Endothelial cell of umbilical vein (primary cell): ENCODE data around the gene VCL. TPM values are rescaled to one million over a fixed set of nuclear protein-coding genes. Genes with fewer than 3 reads are reported as not detected.

Experiments used
- BruUV-seq: library from RNA; stranded (reverse); fragments of 400-500 nt; replicated peaks from 2 replicates; lab custom pipeline; 2021; lab: Mats Ljungman, UMichigan
- CTCF ChIA-PET: fragments of 300-600, 350-600 bp; sonication (Branson Sonifier 250); formaldehyde crosslinking; loops from one replicate; lab custom pipeline; 2021; ENCODE audit warnings: antibody characterized with exemption, inconsistent platforms; lab: Charles Lee
- POLR2A ChIA-PET: fragments of 300-600, 350-600 bp; sonication (Branson Sonifier 250); formaldehyde crosslinking; loops from one replicate; lab custom pipeline; 2021; ENCODE audit warnings: antibody characterized with exemption, inconsistent platforms; lab: Charles Lee
- DNase-seq: peaks from one replicate; pipeline ENCODE4 v3.0.0-alpha.2; 2011; ENCODE audit warnings: low read depth, low spot score
- FAIRE-seq: peaks from 2 replicates; lab custom pipeline; 2011; peaks lifted over from hg19 to GRCh38; lab: Jason Lieb, UNC
- H2AFZ ChIP-seq: 2 replicates; pipeline ENCODE4 v1.6.0; 2012; ENCODE audit warnings: low read depth, low read length, control low read depth, inconsistent platforms
- H3K27ac ChIP-seq: 2 replicates; pipeline ENCODE4 v1.5.1; 2011; ENCODE audit warnings: low read depth, mild to moderate bottlenecking, control low read depth, low read length, moderate library complexity; ENCODE audit not compliant: insufficient read depth
- H3K27me3 ChIP-seq, 2 experiments: 2 replicates each; pipeline versions ENCODE4 v1.6.0 to v1.6.1; 2011; ENCODE audit warnings: low read length in 2 of 2, mixed read lengths in 1 of 2; ENCODE audit not compliant: control insufficient read depth in 2 of 2, insufficient read depth in 2 of 2
- H3K36me3 ChIP-seq, 2 experiments: 2 replicates in 1 of 2; 3 replicates in 1 of 2; pipeline ENCODE4 v1.5.1; 2011; ENCODE audit warnings: low read length in 2 of 2, mild to moderate bottlenecking in 1 of 2, moderate library complexity in 1 of 2; ENCODE audit not compliant: control insufficient read depth in 2 of 2, insufficient read depth in 2 of 2; ENCODE audit errors: extremely low read depth in 1 of 2
- H3K4me1 ChIP-seq: 3 replicates; pipeline ENCODE4 v1.5.1; 2011; ENCODE audit warnings: mild to moderate bottlenecking, low read length; ENCODE audit not compliant: control insufficient read depth, insufficient read depth; ENCODE audit errors: extremely low read depth
- H3K4me2 ChIP-seq: 2 replicates; pipeline ENCODE4 v1.6.1; 2011; ENCODE audit warnings: low read length, control low read depth, mixed read lengths; ENCODE audit not compliant: insufficient read depth
- H3K4me3 ChIP-seq, 3 experiments: fragments of 200-600 bp in 1 of 3; sonication (generic), shearing (Covaris generic) in 1 of 3; replicated peaks in 1 of 3; 2 replicates each; pipeline ENCODE4 v1.5.1; 2011 to 2016; ENCODE audit warnings: control low read depth in 3 of 3, low read length in 3 of 3, mild to moderate bottlenecking in 2 of 3, inconsistent platforms in 1 of 3, low read depth in 1 of 3, moderate library complexity in 1 of 3; ENCODE audit not compliant: insufficient read depth in 1 of 3
- H3K79me2 ChIP-seq: 2 replicates; pipeline ENCODE4 v1.6.0; 2012; ENCODE audit warnings: low read length, inconsistent platforms; ENCODE audit not compliant: control insufficient read depth, insufficient read depth
- H3K9ac ChIP-seq: replicated peaks from 2 replicates; pipeline ENCODE3; 2011; ENCODE audit warnings: low read length, control low read depth; ENCODE audit not compliant: insufficient read depth; ENCODE audit errors: extremely low read depth
- H3K9me1 ChIP-seq: replicated peaks from 3 replicates; pipeline ENCODE4 v1.6.0; 2011; ENCODE audit warnings: mild to moderate bottlenecking, low read length; ENCODE audit not compliant: control insufficient read depth, insufficient read depth; ENCODE audit errors: extremely low read depth
- H3K9me3 ChIP-seq: replicated peaks from 2 replicates; pipeline ENCODE4 v1.5.1; 2012; ENCODE audit warnings: low read length, inconsistent platforms; ENCODE audit not compliant: control insufficient read depth, insufficient read depth
- H4K20me1 ChIP-seq: replicated peaks from 2 replicates; pipeline ENCODE3; 2011; ENCODE audit warnings: mild to moderate bottlenecking, low read length; ENCODE audit not compliant: control insufficient read depth, insufficient read depth; ENCODE audit errors: extremely low read depth
- CTCF ChIP-seq, 2 donors: IDR thresholded peaks; 1 replicate in 1 of 2; 2 replicates in 1 of 2; pipeline ENCODE4 v1.5.1; 2011; ENCODE audit warnings: low read length in 2 of 2, mild to moderate bottlenecking in 2 of 2, moderate library complexity in 2 of 2, control low read depth in 1 of 2, inconsistent platforms in 1 of 2, low read depth in 1 of 2; ENCODE audit not compliant: insufficient read depth in 1 of 2; ENCODE audit errors: extremely low read depth in 1 of 2
- EZH2 ChIP-seq: IDR thresholded peaks from 2 replicates; pipeline ENCODE4 v1.6.1; 2012; ENCODE audit warnings: borderline replicate concordance, low read depth, mild to moderate bottlenecking, moderate library complexity, low read length, inconsistent platforms; ENCODE audit not compliant: severe bottlenecking
- FOS ChIP-seq: IDR thresholded peaks from 2 replicates; pipeline ENCODE4 v1.6.1; 2011; ENCODE audit warnings: mild to moderate bottlenecking, low read length, moderate library complexity, borderline replicate concordance; ENCODE audit not compliant: insufficient read depth
- GATA2 ChIP-seq: IDR thresholded peaks from 2 replicates; pipeline ENCODE4 v1.7.0; 2011; ENCODE audit warnings: low read depth, mild to moderate bottlenecking, moderate library complexity, mixed read lengths, low read length; ENCODE audit not compliant: insufficient read length, insufficient read depth
- JUN ChIP-seq: IDR thresholded peaks from 2 replicates; pipeline ENCODE4 v1.6.1; 2011; ENCODE audit warnings: borderline replicate concordance, low read depth; ENCODE audit not compliant: insufficient read length, insufficient read depth
- MAX ChIP-seq: IDR thresholded peaks from 2 replicates; pipeline ENCODE4 v1.6.1; 2011; ENCODE audit not compliant: insufficient read depth, insufficient read length
- MYC ChIP-seq: IDR thresholded peaks from one replicate; pipeline ENCODE4 v1.6.1; 2011; ENCODE audit warnings: mild to moderate bottlenecking, low read depth, low read length
- POLR2A ChIP-seq: IDR thresholded peaks from 2 replicates; pipeline ENCODE4 v1.6.1; 2012; ENCODE audit warnings: low read depth, mild to moderate bottlenecking, control low read depth, low read length
- POLR2AphosphoS5 ChIP-seq: IDR thresholded peaks from 2 replicates; pipeline ENCODE4 v1.6.1; 2012; ENCODE audit warnings: low read depth, mild to moderate bottlenecking, control low read depth, low read length, moderate library complexity; ENCODE audit not compliant: insufficient read depth
- dilution Hi-C: fragments of 300-500 bp; cut with MboI; formaldehyde crosslinking; loops from one replicate; pipeline ENCODE4 v1.15.0; 2019; ENCODE audit warnings: low sequenced_read_pairs; ENCODE audit not compliant: extremely low pct_ligation_motif_present
- intact Hi-C: fragments of 100-400 bp; cut with micrococcal nuclease; formaldehyde crosslinking; loops from one replicate; pipeline ENCODE4 v1.10.0; 2022
- polyA plus RNA-seq, 4 experiments: library from polyadenylated mRNA; depleted of rRNA in 3 of 4; stranded (reverse) in 3 of 4; unstranded in 1 of 4; fragments of >200 nt; gene quantifications; 2 replicates each; pipeline versions ENCODE4 v1.2.1 to v1.2.3, GENCODE V29; 2011 to 2012; ENCODE audit warnings: missing spikeins in 1 of 4
- total RNA-seq: library from RNA; stranded (reverse); gene quantifications from 2 replicates; pipeline ENCODE4 v1.2.3, GENCODE V29; 2021

Gene VCL
- total and polyA plus RNA-seq, 2 donors (not counting 3 experiments of a cell fraction or from before 2014, with no cell fraction given) = 95.4 to 231 TPM

GRCh38 chr10:74076961-74077360 lies 79.0 kb downstream of the VCL start:
- dilution Hi-C loops = no loop called here
- POLR2A ChIA-PET = no interaction called here

More at GRCh38 chr10:74076961-74077360, 79.0 kb downstream of the VCL start:
- no peak for FAIRE-seq
- Histone ChIP-seq H3K4me3 (no peak overlapping the region), H3K4me1 (peaks cover 64% of the 10 kb centered on the region), H3K9ac (no peak overlapping the region), H3K27ac (no peak overlapping the region), H3K9me3 (no peaks in the 10 kb centered on the region), H3K9me1 (no peaks in the 10 kb centered on the region), H4K20me1 (no peaks in the 10 kb centered on the region), H3K4me2 (no peak overlapping the region), H3K36me3 (peaks cover 8 to 20% of the 10 kb centered on the region in 2 experiments), H3K79me2 (peaks cover 56% of the 10 kb centered on the region), H2AFZ (no peak overlapping the region), H3K27me3 (no peaks in the 10 kb centered on the region)
- intact Hi-C loops = no loop called here
- DNase-seq = no peak
- CTCF ChIA-PET = interaction anchor here (1.0 to 8.1 kb wide), 6 partner anchors 29 to 189 kb away, joined by 3 to 191 read pairs (median 6); no protein-coding TSS in a partner anchor
- BruUV-seq = no TSS peak
- no peak for TF ChIP-seq GATA2
- no peak for TF ChIP-seq CTCF (IDR thresholded peaks at IDR 0.05; ENCODE audit: extremely low read depth in 1 of 2, insufficient read depth in 1 of 2, low read depth in 1 of 2, low read length in 2 of 2)
- no peak for TF ChIP-seq FOS
- TF ChIP-seq POLR2A = no peak
- TF ChIP-seq MAX = no peak
- no peak for TF ChIP-seq MYC
- no peak for TF ChIP-seq EZH2
- TF ChIP-seq POLR2AphosphoS5 = no peak
- no peak for TF ChIP-seq JUN
